WI38 (cell line): ENCODE data around the gene ASNS.
"Not testable (repeated sequence)": the region's sequence is repeated elsewhere in the genome, so short reads cannot be mapped to it uniquely, and the experiment has no call there.

Experiments
- H3K4me3 ChIP-seq: 2 replicates; pipeline ENCODE4 v1.5.1; 2011; ENCODE audit warnings: low read depth, mild to moderate bottlenecking, control low read depth, low read length
- TF ChIP-seq, protein P1 (sequence below): IDR thresholded peaks from 2 replicates; pipeline ENCODE4 v1.5.1; 2012; ENCODE audit warnings: low read depth, mild to moderate bottlenecking, control low read depth, low read length

Gene ASNS

DNA sequence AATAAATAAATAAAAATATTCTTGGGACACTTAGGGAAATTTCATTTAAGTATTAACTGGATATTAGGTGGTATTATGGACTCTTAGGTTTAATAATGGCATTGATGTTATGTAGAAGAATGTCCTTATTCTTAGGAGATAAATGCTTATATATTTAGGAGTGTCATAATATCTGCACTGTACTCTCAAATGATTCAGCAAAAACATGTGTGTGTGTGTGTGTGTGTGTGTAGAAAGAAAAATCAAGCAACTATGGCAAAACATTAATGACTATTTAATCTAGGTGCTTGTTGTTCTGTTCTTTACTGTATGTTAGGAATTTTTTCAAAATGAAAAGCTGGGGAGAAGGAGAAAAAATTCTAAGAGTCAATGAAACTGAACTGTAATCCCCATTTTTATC lies 3.9 kb downstream of the ASNS start:
- no peak overlapping the region for H3K4me3 ChIP-seq
- TF ChIP-seq, protein P1, sequence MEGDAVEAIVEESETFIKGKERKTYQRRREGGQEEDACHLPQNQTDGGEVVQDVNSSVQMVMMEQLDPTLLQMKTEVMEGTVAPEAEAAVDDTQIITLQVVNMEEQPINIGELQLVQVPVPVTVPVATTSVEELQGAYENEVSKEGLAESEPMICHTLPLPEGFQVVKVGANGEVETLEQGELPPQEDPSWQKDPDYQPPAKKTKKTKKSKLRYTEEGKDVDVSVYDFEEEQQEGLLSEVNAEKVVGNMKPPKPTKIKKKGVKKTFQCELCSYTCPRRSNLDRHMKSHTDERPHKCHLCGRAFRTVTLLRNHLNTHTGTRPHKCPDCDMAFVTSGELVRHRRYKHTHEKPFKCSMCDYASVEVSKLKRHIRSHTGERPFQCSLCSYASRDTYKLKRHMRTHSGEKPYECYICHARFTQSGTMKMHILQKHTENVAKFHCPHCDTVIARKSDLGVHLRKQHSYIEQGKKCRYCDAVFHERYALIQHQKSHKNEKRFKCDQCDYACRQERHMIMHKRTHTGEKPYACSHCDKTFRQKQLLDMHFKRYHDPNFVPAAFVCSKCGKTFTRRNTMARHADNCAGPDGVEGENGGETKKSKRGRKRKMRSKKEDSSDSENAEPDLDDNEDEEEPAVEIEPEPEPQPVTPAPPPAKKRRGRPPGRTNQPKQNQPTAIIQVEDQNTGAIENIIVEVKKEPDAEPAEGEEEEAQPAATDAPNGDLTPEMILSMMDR, result no peak

DNA sequence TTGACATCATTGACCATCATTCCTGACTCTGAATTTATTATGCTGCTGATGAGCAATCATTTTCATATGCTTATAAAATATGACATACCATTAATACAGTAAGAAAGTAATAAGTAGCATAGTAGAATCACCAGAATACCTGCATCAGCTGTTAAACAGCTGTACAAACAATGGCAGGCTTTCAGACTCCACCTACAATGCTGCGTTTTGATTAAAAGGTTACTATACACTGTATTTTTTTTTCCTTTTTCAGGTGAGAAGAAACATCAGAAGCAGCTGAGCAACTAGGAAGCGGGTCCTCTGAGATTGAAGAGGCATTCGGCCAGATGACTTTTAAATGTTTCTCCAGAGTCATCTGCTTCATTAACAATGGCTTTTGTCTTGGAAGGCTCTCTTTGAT lies 7.1 kb downstream of the ASNS start:
- no peak overlapping the region for H3K4me3 ChIP-seq
- TF ChIP-seq, protein P1, result no peak

DNA sequence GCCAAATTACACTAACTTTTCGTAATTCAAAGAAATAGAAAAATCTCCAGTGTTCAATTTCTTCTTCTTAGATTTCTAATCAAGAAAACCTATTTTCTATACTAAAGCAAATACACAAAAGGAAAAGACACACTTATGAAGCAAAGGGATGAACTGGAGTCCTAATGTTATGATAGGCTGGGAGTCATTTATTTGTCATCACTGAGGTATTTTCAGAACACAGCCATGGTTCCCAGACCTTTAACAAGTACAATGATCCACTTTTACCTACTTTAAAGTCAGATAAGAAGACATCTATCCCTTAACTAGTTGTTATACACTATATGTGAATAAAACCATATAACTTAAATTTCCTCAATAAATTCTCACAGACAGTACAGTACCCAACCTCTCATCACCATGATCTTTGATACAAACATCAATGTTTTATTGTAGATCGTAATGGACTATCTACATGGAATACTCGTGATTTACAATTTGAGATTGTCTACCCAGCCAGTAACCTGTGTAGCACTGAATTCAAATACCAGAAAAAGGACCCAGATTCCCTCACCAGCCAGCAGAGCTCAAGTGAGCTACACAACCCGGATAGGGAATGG lies 12.5 kb downstream of the ASNS start:
- TF ChIP-seq, protein P1, result no peak

DNA sequence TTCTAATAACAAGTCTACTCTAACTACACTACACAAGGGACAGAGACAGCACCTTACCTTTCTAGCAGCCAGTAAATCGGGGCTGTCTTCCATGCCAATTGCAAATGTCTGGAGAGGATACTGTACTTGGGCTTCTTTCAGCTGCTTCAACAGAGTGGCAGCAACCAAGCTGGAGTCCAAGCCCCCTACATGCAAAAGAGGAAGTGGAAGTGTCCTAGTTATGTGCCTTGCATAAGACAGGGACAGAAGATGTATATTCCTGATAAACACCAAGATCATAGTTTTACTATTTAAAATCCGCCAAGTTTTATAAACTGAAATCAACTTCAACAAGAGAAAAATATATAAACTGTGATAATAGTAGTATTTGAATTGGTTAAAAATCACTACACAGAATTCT lies 14.0 kb downstream of the ASNS start:
- H3K4me3 ChIP-seq, result no peak overlapping the region
- TF ChIP-seq, protein P1, result no peak

More for the DNA sequence above, 12.5 kb downstream of the ASNS start:
- no peak overlapping the region for H3K4me3 ChIP-seq

DNA sequence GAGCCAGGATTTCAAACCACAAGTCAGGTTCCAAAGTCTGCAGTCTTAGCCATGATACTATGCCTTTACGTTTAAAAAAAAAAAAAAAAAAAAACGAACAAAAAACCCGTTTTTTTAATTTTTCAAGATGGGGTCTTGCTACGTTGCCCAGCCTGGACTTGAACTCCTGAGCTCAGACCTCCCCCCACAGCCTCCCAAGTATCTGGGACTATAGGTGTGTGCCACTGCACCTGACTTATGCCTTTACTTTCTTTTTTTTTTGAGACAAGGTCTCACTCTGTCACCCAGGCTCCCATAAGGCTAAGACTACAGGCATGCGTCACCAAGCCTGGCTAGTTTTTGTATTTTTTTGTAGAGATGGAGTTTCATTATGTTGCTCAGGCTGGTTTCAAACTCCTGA lies 14.7 kb downstream of the ASNS start:
- no peak overlapping the region for H3K4me3 ChIP-seq
- TF ChIP-seq, protein P1, result no peak

DNA sequence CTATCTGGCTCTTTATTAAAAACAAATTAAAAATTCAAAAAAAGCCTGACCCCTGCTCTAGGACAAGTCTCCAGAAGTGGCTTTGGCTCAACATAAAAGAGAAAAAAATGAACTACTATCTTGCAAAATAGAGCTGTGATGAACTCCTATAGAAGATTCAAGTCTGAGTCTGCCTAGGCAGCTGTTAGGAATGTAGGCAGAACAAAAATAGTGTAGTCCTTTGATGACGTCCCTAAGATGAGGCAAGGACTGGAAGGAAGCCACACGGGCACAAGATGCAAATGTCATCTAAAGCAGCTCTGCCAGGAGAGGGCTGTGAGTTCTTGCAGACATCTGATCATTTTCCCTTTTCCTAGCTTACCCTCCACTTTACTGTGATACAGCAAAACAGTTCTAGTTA lies 20.5 kb downstream of the ASNS start:
- TF ChIP-seq, protein P1, result no peak
- no peak overlapping the region for H3K4me3 ChIP-seq

DNA sequence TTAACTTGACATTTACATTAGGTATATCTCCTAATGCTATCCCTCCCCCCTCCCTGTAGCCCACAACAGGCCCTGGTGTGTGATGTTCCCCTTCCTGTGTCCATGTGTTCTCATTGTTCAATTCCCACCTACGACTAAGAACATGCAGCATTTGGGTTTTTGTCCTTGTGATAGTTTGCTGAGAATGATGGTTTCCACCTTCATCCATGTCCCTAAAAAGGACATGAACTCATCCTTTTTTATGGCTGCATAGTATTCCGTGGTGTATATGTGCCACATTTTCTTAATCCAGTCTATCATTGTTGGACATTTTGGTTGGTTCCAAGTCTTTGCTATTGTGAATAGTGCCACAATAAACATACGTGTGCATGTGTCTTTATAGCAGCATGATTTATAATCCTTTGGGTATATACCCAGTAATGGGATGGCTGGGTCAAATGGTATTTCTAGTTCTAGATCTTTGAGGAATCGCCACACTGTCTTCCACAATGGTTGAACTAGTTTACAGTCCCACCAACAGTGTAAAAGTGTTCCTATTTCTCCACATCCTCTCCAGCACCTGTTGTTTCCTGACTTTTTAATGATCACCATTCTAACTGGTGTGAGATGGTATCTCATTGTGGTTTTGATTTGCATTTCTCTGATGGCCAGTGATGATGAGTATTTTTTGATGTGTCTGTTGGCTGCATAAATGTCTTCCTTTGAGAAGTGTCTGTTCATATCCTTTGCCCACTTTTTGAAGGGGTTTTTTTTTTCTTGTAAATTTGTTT lies 21.8 kb downstream of the ASNS start:
- not testable (repeated sequence) for H3K4me3 ChIP-seq

DNA sequence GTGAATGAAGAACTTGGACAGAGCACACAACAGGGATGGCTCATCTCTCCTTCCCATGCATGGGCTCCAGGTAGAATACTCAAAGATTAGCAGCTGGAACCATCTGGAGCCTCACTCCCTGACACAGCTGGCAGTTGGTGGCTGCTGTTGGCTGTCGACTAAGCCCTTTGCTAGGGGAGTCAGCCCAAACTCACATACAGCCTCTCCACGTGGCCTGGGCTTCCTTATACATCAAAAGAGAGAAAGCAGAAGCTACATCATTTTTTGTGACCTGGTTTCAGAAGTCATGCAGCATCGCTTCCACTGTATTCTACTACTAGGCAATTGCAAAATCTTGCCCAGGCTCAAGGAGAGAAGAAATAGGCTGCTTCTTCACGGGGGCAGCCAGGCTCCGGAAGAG lies 24.4 kb downstream of the ASNS start:
- no peak overlapping the region for H3K4me3 ChIP-seq
- TF ChIP-seq, protein P1, result no peak
